Activated T-cell treated with anti-CD3 and anti-CD28 coated beads, Interleukin-2, amount 50 U/mL, for 4 hours (primary cell): ENCODE results near the gene RAB4B. TPM values are rescaled to one million over a fixed set of nuclear protein-coding genes. Genes with fewer than 3 reads are reported as not detected.
A peak's percentile ranks its signal among the peaks of the same experiment; 100 is the strongest.
"Not testable (repeated sequence)": the region's sequence is repeated elsewhere in the genome, so short reads cannot be mapped to it uniquely, and the experiment has no call there.

Experiments used
- ATAC-seq, 2 donors: fragments of 200-7000 bp; cut with Tn5 transposase; one replicate each; pipeline ENCODE4 v1.10.0; 2021
- DNase-seq: peaks from one replicate; pipeline ENCODE4 v3.0.0-alpha.2; 2020
- H3K27me3 Mint-ChIP-seq: one replicate; pipeline ENCODE4 v1.8.0; 2021; ENCODE audit warnings: low read depth, mixed read lengths
- H3K36me3 Mint-ChIP-seq: one replicate; pipeline ENCODE4 v1.8.0; 2022; ENCODE audit warnings: mixed read lengths; ENCODE audit not compliant: insufficient read depth
- H3K4me1 Mint-ChIP-seq: one replicate; pipeline ENCODE4 v1.8.0; 2021; ENCODE audit warnings: low read depth, mixed read lengths
- H3K4me3 Mint-ChIP-seq: one replicate; pipeline ENCODE4 v1.8.0; 2021; ENCODE audit warnings: mild to moderate bottlenecking, moderate library complexity, mixed read lengths
- H3K9me3 Mint-ChIP-seq: one replicate; pipeline ENCODE4 v1.8.0; 2021; ENCODE audit warnings: mixed read lengths
- total RNA-seq, 3 donors: library from RNA; stranded (reverse); gene quantifications; one replicate each; pipeline ENCODE4 v1.2.1, GENCODE V29; 2021

Gene RAB4B
- 10 to 100 TPM; 26.6 to 34.9 (median 30.0) TPM for total RNA-seq

GRCh38 chr19:40777937-40778705 is at the start of gene RAB4B:
Gene RAB4B (plus strand): TSS chr19:40778247. CDS start chr19:40778376, 129 bp downstream.
- Mint-ChIP-seq H3K4me3 (peak within 1 kb of the TSS; percentile 90), H3K27me3 (no peaks in the 10 kb centered on the region), H3K4me1 (peaks cover 42% of the 10 kb centered on the region), H3K36me3 (peaks cover 6% of the 10 kb centered on the region), H3K9me3 (no peaks in the 10 kb centered on the region)
- DNase-seq (peak; percentile 99), ATAC-seq (peak; percentile 85 to 88)

DNA sequence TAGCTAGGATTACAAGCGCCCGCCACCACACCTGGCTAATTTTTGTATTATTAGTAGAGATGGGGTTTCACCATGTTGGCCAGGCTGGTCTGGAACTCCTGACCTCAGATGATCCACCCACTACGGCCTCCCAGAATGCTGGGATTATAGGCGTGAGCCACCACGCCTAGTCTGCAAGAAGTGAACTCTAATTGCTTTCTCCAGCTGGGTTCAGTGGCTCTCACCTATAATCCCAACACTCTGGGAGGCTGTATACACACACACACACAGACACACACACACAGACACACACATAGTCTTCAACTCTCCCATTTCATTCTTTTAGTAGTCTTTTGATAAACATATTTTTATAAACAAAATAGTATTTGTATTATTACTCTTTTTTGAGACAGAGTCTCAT is 48.0 kb upstream of the RAB4B start:
- peaks cover 32% of the 10 kb centered on the region for H3K36me3 Mint-ChIP-seq
- not testable (repeated sequence) for H3K9me3 Mint-ChIP-seq, H3K27me3 Mint-ChIP-seq, ATAC-seq, DNase-seq, H3K4me3 Mint-ChIP-seq, H3K4me1 Mint-ChIP-seq

- peaks cover 33% of the 10 kb centered on the region for H3K36me3 Mint-ChIP-seq
- not testable (repeated sequence) for ATAC-seq, DNase-seq, H3K4me1 Mint-ChIP-seq, H3K4me3 Mint-ChIP-seq, H3K9me3 Mint-ChIP-seq, H3K27me3 Mint-ChIP-seq
Measured at GRCh38 chr19:40732304-40732703, 45.7 kb upstream of the RAB4B start.

- no peak for ATAC-seq
- Mint-ChIP-seq H3K36me3 (peaks cover 36% of the 10 kb centered on the region), H3K4me3 (no peak overlapping the region)
Measured at GRCh38 chr19:40733149-40733548, 44.9 kb upstream of the RAB4B start.

GRCh38 chr19:40735013-40735771 is 42.9 kb upstream of the RAB4B start:
- Mint-ChIP-seq H3K27me3 (no peaks in the 10 kb centered on the region), H3K4me3 (no peak overlapping the region), H3K4me1 (no peaks in the 10 kb centered on the region), H3K36me3 (peaks cover 37% of the 10 kb centered on the region), H3K9me3 (no peaks in the 10 kb centered on the region)
- ATAC-seq (no peak), DNase-seq (no peak)

More at GRCh38 chr19:40733149-40733548, 44.9 kb upstream of the RAB4B start:
- Mint-ChIP-seq H3K9me3 (no peaks in the 10 kb centered on the region), H3K4me1 (no peaks in the 10 kb centered on the region), H3K27me3 (no peaks in the 10 kb centered on the region)
- DNase-seq, result no peak

GRCh38 chr19:40736661-40737060 is 41.4 kb upstream of the RAB4B start:
- no peaks in the 10 kb centered on the region for H3K27me3 Mint-ChIP-seq
- no peak overlapping the region for H3K4me3 Mint-ChIP-seq
- H3K36me3 Mint-ChIP-seq, result peaks cover 30% of the 10 kb centered on the region
- DNase-seq (no peak), ATAC-seq (no peak)
- H3K9me3 Mint-ChIP-seq, result no peaks in the 10 kb centered on the region
- H3K4me1 Mint-ChIP-seq, result no peaks in the 10 kb centered on the region

DNA sequence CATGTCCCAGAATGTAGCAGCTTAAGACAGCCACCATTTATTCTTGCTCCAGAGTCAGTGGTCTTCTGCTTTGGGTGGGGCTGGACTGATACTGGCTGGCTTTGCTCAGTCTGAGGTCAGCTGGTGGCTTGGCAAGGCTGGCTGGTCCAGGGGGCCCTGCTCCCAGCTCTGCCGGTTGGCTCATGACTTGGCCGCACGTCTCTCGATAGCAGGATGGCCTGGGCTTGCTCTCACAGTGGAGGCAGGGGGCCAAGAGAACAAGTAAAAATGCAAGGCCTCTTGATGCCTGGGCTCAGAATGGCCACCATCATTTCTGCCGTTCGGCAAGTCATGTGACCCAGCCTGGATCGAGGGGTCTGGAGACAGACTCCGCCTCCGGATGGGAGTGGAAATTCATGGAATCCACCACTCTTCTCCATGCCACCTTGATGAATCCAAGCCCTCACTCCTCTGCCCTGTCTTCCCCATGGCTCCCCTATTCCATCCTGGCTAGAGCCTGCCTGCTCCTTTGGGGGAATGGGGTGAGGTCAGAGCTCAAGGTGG is 40.9 kb upstream of the RAB4B start:
- Mint-ChIP-seq H3K36me3 (peaks cover 30% of the 10 kb centered on the region), H3K4me1 (no peaks in the 10 kb centered on the region), H3K4me3 (no peak overlapping the region), H3K27me3 (no peaks in the 10 kb centered on the region), H3K9me3 (no peaks in the 10 kb centered on the region)
- ATAC-seq, result no peak
- no peak for DNase-seq

- Mint-ChIP-seq H3K4me1 (no peaks in the 10 kb centered on the region), H3K36me3 (peaks cover 18% of the 10 kb centered on the region), H3K9me3 (no peaks in the 10 kb centered on the region), H3K27me3 (no peaks in the 10 kb centered on the region), H3K4me3 (no peak overlapping the region)
- no peak for DNase-seq
- no peak for ATAC-seq
Measured at GRCh38 chr19:40739030-40739839, 38.8 kb upstream of the RAB4B start.

DNA sequence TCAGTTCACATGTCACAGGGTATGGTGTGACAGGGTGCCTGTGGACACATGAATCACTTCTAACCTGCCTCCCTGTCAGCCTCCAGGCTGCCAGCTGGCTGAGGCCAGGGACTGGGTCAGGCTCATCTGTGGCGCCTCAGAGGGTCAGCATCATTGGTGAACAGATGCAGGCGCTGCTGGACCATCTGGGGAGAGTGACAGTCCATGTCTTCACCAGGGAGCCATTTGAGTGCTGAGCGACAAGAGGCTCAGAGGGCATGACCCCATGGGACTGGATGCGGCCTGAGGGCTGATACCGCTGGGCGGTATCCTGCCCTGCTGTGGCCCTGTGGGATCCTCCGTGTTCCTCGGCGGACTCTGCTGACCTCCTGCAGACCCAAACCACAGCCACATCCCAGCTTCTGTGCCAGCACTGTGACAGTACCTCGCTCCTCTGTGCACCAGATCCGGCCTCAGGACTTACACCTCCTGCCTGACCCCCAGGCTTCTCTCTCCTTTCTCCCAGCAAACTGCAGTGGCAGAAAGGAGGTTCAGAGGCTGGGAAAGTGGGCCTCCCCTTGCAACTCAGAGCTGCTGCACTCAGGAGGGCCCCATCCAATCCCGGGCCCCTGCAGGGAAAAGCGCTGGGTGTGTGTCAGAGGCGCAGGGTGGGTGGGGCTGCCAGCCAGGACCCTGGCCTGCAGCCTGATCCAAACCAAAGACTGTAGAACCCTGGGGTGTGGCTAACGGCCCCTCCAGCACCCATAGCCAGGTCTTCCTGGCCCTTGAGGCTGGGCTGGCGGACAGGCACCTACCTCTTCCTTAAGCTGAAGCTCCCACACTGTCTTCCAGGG is 38.0 kb upstream of the RAB4B start:
- no peak for ATAC-seq

DNA sequence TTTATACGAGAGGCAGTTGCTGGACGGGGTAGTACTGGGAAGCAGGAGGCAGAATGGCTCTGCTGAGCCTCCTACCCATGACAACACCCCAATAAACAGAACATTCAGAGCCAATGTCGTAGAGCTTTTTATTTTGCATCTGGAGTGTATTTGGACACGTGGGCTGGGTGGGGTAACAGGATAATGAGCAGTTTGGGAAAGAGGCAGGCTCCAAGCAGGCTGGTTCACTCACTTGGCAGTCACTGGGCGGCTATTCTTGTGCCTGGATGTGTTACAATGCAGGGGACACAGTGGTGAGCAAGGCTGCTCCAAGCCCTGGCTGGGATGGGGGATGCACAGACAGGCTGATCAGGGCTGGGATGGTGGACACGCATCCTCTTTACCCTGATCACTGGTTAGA is 37.3 kb upstream of the RAB4B start:
- DNase-seq (no peak), ATAC-seq (no peak)
- Mint-ChIP-seq H3K36me3 (peaks cover 7% of the 10 kb centered on the region), H3K27me3 (no peaks in the 10 kb centered on the region), H3K4me3 (no peak overlapping the region), H3K9me3 (no peaks in the 10 kb centered on the region), H3K4me1 (no peaks in the 10 kb centered on the region)

More for the DNA sequence above, 38.0 kb upstream of the RAB4B start:
- Mint-ChIP-seq H3K4me1 (no peaks in the 10 kb centered on the region), H3K4me3 (no peak overlapping the region), H3K36me3 (peaks cover 13% of the 10 kb centered on the region), H3K27me3 (no peaks in the 10 kb centered on the region), H3K9me3 (no peaks in the 10 kb centered on the region)
- no peak for DNase-seq

DNA sequence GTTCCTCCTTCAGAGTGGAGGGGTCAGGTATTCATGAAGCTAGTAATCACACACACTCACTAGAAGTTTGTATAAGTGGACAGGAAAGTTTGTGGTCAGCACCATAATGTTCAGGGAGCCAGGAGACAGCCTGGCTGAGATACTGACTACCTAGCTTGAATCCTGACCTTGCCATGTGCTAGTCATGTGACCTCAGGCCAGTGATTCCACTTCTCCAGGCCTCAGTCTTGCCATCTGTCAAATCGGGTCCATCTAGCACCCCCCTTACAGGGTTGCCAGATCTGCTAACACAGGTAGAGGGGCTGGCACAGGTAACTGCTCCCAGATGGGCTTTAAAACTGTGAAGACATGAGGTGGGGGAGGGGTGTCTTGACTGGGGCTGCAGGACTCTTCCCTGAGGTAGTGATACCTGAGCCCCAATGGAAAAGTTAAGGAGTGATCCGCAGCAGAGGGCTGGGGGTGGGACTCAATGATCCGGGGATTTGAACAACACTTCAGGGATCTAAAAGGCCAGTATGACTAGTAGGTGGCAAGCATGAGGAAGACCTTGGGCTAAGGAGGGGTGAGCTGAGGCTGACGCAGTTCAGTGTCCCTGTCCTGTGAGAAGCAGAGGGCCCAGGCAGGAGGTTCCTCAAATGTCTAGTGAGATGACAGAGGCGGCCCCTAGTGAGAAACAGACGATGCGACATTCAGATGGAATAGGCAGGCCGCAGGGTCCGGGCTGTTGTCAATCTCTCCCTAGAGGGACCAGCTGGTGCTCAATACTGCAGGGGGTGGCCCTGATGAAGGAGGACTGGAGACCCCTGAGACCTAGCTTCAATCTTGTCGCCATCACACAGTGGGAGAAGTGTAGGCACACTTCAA is 36.3 kb upstream of the RAB4B start:
- H3K9me3 Mint-ChIP-seq, result no peaks in the 10 kb centered on the region
- H3K4me3 Mint-ChIP-seq, result no peak overlapping the region
- H3K36me3 Mint-ChIP-seq, result peaks cover 6% of the 10 kb centered on the region
- DNase-seq (no peak), ATAC-seq (no peak)
- H3K4me1 Mint-ChIP-seq, result no peaks in the 10 kb centered on the region
- H3K27me3 Mint-ChIP-seq, result no peaks in the 10 kb centered on the region

DNA sequence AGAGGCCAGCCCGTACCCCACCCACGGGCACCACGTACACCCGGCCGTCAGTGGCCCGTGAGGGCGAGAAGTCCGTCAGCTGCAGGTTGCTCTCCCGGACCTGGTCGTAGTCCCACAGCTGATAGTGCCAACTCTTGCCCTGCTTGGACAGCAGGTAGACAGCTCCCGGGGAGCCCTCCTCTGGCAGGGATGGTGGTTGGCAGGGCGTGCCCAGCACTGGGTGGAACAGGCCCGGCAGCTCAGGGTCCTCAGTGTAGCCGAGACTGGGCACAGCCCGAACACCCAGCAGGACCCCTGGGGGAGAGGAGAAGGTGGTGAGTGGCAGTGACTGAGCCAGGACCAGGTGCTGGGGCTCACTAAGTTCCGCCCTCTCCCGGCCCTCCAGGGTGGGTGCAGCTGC is 35.6 kb upstream of the RAB4B start:
- Mint-ChIP-seq H3K4me1 (no peaks in the 10 kb centered on the region), H3K9me3 (no peaks in the 10 kb centered on the region), H3K36me3 (peaks cover 5% of the 10 kb centered on the region), H3K4me3 (no peak overlapping the region), H3K27me3 (no peaks in the 10 kb centered on the region)
- no peak for DNase-seq
- ATAC-seq, result no peak

DNA sequence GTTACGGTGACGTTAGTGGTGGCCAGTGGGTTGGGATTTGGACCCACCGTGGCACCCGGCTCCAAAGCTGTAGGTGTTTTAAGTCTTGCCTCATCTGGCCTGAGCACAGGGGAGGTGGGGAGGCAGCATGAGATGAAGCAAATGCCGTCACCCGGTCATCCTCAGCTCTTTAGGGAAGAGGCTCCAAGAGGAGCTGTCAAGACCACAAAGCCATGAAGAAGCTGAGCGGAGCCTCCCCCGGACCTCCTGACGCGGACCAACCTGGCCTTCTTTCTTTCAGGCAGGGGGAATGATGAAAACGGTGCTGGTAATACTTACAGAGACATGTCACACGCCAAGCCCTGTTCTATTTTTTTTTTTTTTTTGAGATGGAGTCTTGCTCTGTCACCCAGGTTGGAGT is 35.2 kb upstream of the RAB4B start:
- ATAC-seq (no peak), DNase-seq (no peak)
- no peak overlapping the region for H3K4me3 Mint-ChIP-seq

More for the DNA sequence above, 35.2 kb upstream of the RAB4B start:
- H3K4me1 Mint-ChIP-seq, result no peaks in the 10 kb centered on the region
- H3K27me3 Mint-ChIP-seq, result no peaks in the 10 kb centered on the region
- H3K9me3 Mint-ChIP-seq, result no peaks in the 10 kb centered on the region
- peaks cover 3% of the 10 kb centered on the region for H3K36me3 Mint-ChIP-seq
